ENCODE data around the gene RFTN1.

RFTN1 gene

DNA sequence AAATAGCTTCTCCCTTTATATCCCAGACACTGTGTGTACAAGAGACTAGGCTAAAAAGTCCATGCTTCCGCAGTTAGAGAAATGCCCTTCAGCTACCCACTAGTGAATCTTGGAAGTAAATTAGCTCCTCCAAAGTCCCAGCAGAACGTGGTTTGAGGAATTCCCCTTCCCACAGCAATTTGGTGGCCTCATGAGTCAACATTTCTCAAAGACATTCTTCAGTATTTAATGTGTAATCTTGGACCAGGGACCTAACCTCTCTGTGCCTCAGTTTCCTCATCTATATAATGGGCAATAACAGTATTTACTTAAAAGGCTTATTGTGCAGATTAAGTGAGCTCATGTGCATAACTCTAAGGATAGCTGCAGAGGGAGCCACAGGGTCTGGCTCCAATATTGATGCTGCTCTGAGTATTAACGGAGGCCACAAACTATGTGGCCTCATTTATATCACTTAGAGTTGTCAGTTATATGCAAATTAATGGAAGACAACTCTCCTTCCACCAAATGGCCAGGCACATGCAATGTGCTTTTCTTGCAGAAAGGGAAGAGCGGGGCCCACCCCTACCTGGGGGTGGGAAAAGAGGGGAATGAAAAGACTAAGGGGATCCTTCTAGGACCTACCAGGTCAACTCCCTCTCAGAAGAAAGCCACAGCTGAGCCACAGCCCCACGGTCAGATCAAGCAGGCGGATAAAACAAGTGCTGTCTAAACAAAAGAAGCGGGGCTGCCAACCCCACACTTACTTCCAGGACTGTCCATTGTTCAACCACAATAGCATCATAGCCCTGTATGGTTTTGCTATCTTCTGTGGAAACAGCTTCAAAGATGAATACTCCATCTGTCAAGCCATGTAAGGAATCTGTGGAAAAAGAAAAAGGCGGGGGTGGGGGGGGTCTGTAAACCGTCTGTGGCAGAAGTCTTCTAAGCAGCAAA, 156.0 kb downstream of the RFTN1 start:
- no peak for DNase-seq (ENCODE audit: low spot score)

- DNase-seq (ENCODE audit: low spot score), result no peak
Observed at GRCh38 chr3:16355828-16356227, 157.7 kb downstream of the RFTN1 start.

- DNase-seq (ENCODE audit: low spot score), result no peak
Observed at GRCh38 chr3:16354291-16354690, 159.2 kb downstream of the RFTN1 start.

DNA sequence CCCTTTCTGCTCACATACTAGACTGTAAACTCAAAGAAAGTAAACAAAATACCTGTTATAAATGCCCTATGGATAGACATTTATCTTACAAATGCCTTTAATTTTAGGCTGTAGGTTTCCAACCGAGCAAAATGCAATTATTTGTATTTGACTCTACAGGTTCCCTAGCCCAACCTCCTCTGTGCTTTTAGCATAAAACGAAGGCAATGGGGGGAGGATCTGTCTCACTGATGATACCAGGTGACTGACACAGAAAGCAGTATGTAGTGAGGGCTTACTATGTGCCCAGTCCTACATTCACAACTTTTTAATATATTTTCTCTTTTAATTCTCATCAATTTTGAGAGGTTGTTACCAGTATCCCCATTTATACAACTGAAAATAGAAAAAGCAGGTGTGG, 161.1 kb downstream of the RFTN1 start:
- no peak for DNase-seq (ENCODE audit: low spot score)

DNA sequence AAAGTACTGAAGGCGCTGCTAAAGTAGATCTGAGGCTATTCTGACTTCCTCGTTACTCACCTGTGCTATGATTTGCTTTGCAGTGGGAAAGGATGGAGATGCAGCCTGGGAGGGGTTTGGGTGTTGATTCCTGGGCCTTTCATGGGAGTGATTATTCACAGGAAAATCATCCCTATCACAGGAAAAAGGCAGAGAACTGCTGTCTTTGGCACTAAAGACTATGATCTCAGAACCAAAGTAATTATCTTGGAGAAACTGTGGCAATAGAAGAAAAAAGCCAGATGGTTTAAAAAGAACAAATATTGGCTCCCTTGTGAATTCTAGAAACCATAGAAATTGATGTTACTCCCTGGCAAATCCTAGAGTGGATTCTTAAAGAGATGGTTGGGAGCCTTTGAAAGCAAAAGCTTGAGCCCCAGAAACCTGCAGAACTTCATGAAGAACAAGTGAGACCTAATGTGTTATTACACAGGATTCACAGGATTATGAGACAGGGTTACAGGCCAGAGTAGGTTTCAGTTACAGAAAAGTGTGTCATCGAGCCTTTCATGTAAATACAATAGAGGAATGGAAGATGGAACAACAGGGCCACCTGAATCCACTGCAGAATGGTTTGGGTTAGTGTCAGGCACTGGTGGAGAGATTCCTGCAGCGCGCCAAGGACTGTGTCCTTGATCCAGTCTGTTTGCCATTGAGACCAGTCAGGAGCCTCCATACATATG, 162.7 kb downstream of the RFTN1 start:
- no peak for DNase-seq (ENCODE audit: low spot score)

DNA sequence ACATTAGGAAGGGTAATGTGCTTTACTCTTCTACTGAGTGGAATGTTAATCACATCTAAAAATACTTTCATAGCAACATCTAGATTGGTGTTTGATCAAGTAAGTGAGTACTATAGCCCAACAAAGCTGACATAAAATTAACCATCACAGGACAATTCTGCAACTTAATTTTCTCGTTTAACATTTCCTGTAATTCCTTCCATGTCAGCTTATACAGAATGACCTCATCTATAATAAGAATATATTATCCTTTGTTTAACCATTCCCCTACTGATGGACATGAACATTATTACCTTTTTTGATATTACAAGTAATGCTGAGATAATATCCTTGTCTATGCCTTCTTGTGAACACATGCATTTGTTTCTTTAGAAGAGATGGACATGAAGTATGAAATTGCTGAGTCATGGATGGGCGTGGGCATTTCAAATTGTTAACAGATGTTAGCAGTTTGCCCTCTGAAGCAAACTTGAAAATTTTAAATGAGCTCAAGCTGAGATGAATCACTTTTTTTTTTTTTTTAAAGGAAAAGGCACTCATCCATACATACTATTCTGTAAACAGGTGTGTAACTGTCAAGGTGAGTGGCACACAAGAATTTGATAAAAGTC, 163.4 kb downstream of the RFTN1 start:
- no peak for DNase-seq (ENCODE audit: low spot score)

- no peak for DNase-seq (ENCODE audit: low spot score)
Observed at GRCh38 chr3:16347548-16347947, 166.0 kb downstream of the RFTN1 start.

GRCh38 chr3:16346413-16347081, 167.0 kb downstream of the RFTN1 start:
- no peak for DNase-seq (ENCODE audit: low spot score)

DNA sequence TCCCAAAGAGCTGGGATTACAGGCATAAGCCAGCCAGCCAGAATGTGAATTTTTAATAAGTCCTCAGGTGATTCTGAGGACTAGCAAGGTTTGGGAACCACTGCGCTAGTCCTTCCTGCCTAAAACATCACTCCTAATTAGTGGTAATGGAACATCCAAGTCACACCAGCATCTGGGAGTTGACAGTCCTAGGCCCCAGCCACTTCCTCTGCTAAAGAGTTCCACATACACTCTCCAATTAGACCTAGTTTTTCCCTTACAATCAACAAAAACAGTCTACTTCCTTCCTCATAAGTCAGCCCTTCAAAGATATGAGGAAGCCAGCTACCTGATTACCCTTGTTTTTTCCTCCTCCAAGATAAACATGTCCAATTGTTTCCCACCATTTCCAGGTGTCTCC, 170.4 kb downstream of the RFTN1 start:
- DNase-seq (ENCODE audit: low spot score), result no peak

DNA sequence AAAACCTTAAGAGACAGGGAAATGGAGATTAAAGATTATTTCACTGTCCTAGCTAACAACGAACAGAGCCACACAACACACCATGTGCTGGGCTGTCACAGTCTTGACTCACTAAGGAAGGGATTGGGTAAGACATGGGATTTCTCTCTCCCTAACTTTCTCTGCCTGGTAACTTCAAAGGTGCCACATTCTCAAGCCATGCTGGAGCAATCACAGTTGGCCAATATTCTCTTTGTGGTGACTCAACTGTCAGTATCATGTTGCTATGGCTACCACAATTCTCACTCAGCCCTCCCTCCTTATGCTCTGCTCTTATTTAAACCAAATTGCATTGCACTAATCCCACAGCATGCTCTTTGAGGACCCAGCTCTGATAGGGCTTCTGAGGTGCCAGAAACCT, 174.5 kb downstream of the RFTN1 start:
- DNase-seq (ENCODE audit: low spot score), result no peak

- DNase-seq (ENCODE audit: low spot score), result no peak
Observed at GRCh38 chr3:16337856-16338540, 175.5 kb downstream of the RFTN1 start.

- DNase-seq (ENCODE audit: low spot score), result no peak
Observed at GRCh38 chr3:16336825-16337224, 176.7 kb downstream of the RFTN1 start.

DNA sequence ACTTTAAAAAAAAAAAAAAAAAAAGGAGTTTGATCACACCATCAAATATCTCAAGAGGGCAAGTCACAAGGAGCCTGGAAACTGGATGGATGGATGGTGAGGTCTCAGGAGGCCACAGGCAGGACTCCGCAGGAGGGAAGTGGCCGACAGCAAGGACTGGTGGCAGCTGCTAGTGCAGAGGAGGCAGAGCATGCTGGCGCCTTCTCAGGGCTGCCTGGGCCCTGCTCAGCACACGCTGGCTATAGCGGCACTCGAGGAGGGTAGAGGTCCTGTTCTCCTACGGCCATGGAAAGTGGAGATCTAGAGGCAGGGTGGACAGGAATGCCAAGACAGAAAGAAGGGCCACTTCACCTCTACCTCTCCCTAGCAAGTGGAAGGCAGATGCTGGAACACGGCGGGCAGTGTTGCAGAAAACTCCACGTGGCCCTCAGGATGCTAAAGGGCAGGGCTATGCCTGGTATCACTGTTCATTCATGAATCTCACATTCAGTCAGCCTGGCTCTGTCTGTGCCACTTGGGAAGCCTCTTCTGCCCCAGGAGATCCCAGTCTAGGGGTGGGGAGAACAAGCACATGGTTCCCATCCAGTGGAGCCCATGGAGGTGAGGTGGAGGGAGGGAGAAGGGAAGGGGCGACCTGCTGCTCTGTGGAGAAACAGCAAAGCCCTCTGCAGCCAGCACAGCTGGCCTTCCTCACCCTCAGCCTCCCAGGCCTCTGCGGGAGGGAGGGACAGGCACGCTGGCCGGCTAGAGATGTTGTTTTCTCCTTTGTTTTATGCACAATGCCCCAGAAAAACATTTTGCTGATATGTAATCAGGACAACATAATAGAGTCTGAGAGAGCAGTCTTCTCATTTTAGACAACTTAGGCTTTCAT, 177.5 kb downstream of the RFTN1 start:
- no peak for DNase-seq (ENCODE audit: low spot score)

DNA sequence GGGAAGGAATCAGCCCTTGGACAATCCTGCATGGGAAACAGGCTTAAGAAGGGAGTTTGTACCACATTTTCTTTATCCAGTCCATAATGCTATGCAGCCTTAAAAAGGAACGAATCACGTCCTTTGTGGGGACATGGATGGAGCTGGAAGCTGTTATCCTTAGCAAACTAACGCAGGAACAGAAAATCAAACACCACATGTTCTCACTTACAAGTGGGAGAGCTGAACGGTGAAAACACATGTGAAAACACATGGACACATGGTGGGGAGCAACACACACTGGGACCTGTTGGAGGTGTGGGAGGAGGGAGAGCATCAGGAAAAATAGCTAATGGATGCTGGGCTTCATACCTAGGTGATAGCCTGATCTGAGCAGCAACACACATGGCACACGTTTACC, 178.2 kb downstream of the RFTN1 start:
- DNase-seq (ENCODE audit: low spot score), result no peak

DNA sequence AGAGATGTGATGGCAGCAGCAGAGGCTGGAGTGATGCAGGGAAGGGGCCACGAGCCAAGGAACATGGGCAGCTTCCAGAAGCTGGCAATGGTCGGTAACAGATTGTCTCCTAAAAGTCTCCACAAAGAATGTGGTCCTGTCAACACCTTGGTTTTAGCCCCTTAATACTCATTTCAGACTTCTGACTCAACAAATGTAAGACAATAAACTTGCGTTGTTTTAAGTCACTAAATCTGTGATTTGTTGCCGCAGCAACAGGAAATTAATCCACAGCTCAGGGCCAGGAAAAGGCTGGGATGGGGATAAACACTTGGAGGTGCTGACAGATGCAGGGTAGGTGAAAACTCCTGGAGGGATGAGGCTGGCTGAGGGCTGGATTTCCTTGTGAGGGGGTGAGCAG, 178.6 kb downstream of the RFTN1 start:
- DNase-seq (ENCODE audit: low spot score), result no peak

DNA sequence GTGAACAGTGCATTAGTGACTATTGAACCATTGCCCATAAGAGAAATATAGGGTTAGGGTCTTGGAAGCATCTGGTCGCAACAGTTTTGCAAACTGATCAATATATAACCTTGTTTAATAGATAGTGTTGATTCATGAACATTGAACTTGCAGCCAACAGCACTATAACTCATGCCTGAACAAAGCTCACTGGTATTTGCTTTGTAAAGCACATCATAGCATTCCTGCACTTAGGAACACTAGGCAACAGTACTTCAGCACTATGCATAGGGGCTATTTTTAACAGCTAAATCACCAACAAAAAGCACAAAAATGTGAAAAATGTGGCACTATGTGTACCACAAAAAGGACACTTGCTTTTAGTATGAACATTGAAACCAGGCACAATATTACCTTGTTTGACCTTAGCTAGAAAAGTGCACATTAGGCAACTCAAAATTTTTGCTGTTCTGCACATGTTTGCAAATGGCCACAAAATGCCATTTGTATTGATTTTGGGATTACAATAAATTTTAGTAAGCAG, 180.5 kb downstream of the RFTN1 start:
- DNase-seq (ENCODE audit: low spot score), result no peak

DNA sequence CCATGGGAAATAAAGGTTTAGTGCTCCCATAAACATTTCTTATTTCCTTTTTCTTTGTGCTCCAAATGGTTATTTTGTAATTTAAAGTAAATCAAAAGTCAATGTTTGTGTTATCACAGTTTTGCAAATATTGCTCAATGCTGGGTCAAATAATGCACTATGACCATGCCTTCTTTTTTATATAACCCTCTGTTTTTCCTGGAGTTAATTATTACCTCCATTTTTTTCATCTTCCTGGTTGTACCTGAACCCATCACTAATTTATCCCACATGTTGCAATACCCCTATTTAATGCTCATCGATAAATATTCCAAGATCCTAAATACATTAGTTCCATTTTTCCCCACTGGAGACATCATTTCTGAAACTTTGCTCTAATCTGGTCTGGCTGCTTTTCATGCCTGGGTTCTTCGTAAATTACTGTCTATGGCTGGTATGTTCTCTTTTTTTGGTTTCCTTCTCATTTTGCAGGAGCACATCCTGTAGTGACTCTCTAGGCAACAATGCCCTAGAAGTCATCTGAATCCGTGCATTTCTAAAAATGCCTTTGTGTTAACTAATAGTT, 182.1 kb downstream of the RFTN1 start:
- no peak for DNase-seq (ENCODE audit: low spot score)

DNA sequence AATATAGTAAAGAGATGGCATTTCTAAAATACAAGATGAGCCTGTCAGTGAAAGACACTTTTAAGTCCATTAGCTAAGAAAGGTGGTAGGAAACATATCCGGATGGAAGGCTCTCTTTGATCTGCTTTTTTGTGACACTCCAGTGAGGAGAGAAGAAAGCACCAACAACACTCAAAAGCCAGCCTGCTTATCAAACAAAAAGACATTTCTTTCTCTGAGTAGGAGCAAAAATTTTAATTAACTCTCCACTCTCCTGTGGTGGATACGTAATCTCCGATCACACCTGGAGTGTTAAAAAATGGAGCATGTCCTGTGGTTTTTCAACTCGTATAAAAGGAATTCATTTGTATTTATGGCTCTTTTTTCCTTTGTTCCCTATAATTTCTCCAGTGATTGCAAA, 183.1 kb downstream of the RFTN1 start:
- DNase-seq (ENCODE audit: low spot score), result no peak

- no peak for DNase-seq (ENCODE audit: low spot score)
Observed at GRCh38 chr3:16329826-16330129, 183.7 kb downstream of the RFTN1 start.

DNA sequence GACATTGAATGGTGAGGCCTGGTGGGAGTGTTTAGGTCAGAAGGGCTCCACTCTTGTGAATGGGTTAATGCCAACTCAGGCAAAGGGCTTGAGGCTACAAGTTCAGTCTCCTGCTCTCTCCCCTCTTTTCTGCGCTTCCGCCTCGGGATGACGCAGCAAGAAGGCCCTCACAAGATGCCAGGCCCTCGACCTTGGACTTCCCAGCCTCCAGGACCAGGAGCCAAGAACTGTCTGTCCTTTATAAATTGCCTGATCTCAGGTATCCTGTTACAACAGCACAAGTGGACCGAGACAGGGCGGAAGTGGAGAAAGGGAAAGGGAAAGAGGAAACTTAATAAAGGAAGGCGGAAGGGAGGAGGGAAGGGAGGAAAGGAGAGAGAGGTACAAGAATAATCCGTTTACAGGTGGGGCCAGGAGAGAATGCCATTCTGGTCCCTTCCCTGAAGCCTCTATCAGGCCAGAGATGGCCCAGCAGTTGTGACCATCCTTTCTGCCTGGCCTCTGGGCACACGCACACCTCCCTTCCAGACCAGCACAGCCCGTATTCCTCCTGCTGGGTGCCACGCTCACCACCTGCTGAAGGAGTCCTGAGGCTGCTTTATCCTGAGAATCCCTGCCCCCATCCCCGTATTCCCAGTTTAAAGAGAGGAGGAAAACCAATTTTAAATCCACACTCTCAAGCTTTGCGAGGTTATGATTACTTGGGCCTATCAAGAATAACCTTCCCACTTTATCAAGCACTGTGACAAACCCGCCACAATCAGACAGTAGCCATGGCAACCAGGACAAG, 184.3 kb downstream of the RFTN1 start:
- no peak for DNase-seq (ENCODE audit: low spot score)
